ENCODE results near the gene EPHA3.

The EPHA3 gene

GRCh38 chr3:89234620-89235019 lies 127.2 kb downstream of the EPHA3 start:
- Histone ChIP-seq H3K9me3 (ENCODE audit: insufficient read depth, low read depth, low read length) (no peaks in the 10 kb centered on the region), H3K36me3 (ENCODE audit: insufficient read depth, low read length) (no peaks in the 10 kb centered on the region), H3K27me3 (ENCODE audit: insufficient read depth, low read length, poor library complexity, severe bottlenecking) (no peaks in the 10 kb centered on the region), H4K20me1 (ENCODE audit: insufficient read depth, low read length, poor library complexity, severe bottlenecking) (no peaks in the 10 kb centered on the region), H3K4me2 (ENCODE audit: low read depth, low read length, poor library complexity, severe bottlenecking) (no peak overlapping the region), H3F3A (ENCODE audit: low read depth) (no peaks in the 10 kb centered on the region), H3K4me1 (ENCODE audit: insufficient read depth, low read length, poor library complexity, severe bottlenecking) (no peaks in the 10 kb centered on the region), H2AFZ (ENCODE audit: low read length) (no peak overlapping the region), H3K79me2 (ENCODE audit: insufficient read depth, low read length) (no peaks in the 10 kb centered on the region), H3K9me2 (replicated peaks; ENCODE audit: low read depth, low read length) (no peaks in the 10 kb centered on the region), H3K4me3 (ENCODE audit: low read length, poor library complexity, severe bottlenecking) (no peak overlapping the region), H3K9ac (ENCODE audit: low read depth, low read length, poor library complexity, severe bottlenecking) (no peak overlapping the region)
- TF ChIP-seq, protein P1, sequence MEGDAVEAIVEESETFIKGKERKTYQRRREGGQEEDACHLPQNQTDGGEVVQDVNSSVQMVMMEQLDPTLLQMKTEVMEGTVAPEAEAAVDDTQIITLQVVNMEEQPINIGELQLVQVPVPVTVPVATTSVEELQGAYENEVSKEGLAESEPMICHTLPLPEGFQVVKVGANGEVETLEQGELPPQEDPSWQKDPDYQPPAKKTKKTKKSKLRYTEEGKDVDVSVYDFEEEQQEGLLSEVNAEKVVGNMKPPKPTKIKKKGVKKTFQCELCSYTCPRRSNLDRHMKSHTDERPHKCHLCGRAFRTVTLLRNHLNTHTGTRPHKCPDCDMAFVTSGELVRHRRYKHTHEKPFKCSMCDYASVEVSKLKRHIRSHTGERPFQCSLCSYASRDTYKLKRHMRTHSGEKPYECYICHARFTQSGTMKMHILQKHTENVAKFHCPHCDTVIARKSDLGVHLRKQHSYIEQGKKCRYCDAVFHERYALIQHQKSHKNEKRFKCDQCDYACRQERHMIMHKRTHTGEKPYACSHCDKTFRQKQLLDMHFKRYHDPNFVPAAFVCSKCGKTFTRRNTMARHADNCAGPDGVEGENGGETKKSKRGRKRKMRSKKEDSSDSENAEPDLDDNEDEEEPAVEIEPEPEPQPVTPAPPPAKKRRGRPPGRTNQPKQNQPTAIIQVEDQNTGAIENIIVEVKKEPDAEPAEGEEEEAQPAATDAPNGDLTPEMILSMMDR (conservative IDR thresholded peaks at IDR 0.05; ENCODE audit: low read length): no peak
- no peak for TF ChIP-seq EZH2phosphoT487 (IDR thresholded peaks at IDR 0.05; ENCODE audit: borderline replicate concordance)

DNA sequence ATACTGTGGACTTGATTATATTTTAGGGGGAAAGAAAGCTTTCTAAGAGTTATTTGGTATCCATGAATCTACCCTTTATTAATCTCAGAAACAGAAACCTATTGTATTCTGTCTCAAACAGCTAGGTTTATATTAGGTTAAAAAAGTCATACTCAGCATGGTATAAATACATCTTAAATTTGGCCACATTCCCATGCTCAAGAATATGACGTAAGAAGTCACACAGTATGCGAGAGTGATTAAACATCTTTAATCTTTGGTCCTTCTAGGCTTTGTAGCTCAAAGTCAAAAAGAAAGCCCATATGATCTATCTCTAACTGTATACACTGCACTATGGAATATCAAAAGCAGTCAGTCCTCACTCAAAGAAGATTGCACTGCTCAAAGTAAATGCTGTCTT lies 131.4 kb downstream of the EPHA3 start:
- Histone ChIP-seq H3K9me2 (replicated peaks; ENCODE audit: low read depth, low read length) (no peaks in the 10 kb centered on the region), H3K4me3 (ENCODE audit: low read length, poor library complexity, severe bottlenecking) (no peak overlapping the region), H3K4me2 (ENCODE audit: low read depth, low read length, poor library complexity, severe bottlenecking) (no peak overlapping the region), H3K4me1 (ENCODE audit: insufficient read depth, low read length, poor library complexity, severe bottlenecking) (no peaks in the 10 kb centered on the region), H4K20me1 (ENCODE audit: insufficient read depth, low read length, poor library complexity, severe bottlenecking) (no peaks in the 10 kb centered on the region), H3K79me2 (ENCODE audit: insufficient read depth, low read length) (no peaks in the 10 kb centered on the region), H3K9me3 (ENCODE audit: insufficient read depth, low read depth, low read length) (no peaks in the 10 kb centered on the region), H3K36me3 (ENCODE audit: insufficient read depth, low read length) (no peaks in the 10 kb centered on the region), H3F3A (ENCODE audit: low read depth) (no peaks in the 10 kb centered on the region), H2AFZ (ENCODE audit: low read length) (no peak overlapping the region), H3K27me3 (ENCODE audit: insufficient read depth, low read length, poor library complexity, severe bottlenecking) (no peaks in the 10 kb centered on the region), H3K9ac (ENCODE audit: low read depth, low read length, poor library complexity, severe bottlenecking) (no peak overlapping the region)
- TF ChIP-seq, protein P1 (conservative IDR thresholded peaks at IDR 0.05; ENCODE audit: low read length): no peak

- no peaks in the 10 kb centered on the region for H3K36me3 ChIP-seq (ENCODE audit: insufficient read depth, low read length)
- no peak overlapping the region for H2AFZ ChIP-seq (ENCODE audit: low read length)
- H3K4me2 ChIP-seq (ENCODE audit: low read depth, low read length, poor library complexity, severe bottlenecking): no peak overlapping the region
- H3K4me3 ChIP-seq (ENCODE audit: low read length, poor library complexity, severe bottlenecking): no peak overlapping the region
- H3K79me2 ChIP-seq (ENCODE audit: insufficient read depth, low read length): no peaks in the 10 kb centered on the region
- H3K9me2 ChIP-seq (replicated peaks; ENCODE audit: low read depth, low read length): no peaks in the 10 kb centered on the region
- TF ChIP-seq EZH2phosphoT487 (IDR thresholded peaks at IDR 0.05; ENCODE audit: borderline replicate concordance): no peak
- TF ChIP-seq, protein P1 (conservative IDR thresholded peaks at IDR 0.05; ENCODE audit: low read length): no peak
- H3K9ac ChIP-seq (ENCODE audit: low read depth, low read length, poor library complexity, severe bottlenecking): no peak overlapping the region
- no peaks in the 10 kb centered on the region for H3F3A ChIP-seq (ENCODE audit: low read depth)
- H4K20me1 ChIP-seq (ENCODE audit: insufficient read depth, low read length, poor library complexity, severe bottlenecking): no peaks in the 10 kb centered on the region
- no peaks in the 10 kb centered on the region for H3K9me3 ChIP-seq (ENCODE audit: insufficient read depth, low read depth, low read length)
- no peaks in the 10 kb centered on the region for H3K4me1 ChIP-seq (ENCODE audit: insufficient read depth, low read length, poor library complexity, severe bottlenecking)
- no peaks in the 10 kb centered on the region for H3K27me3 ChIP-seq (ENCODE audit: insufficient read depth, low read length, poor library complexity, severe bottlenecking)
Observed at GRCh38 chr3:89239774-89240173, 132.4 kb downstream of the EPHA3 start.
